IMR-90 (cell line): ENCODE data around the gene NEIL3. TPM values are rescaled to one million over a fixed set of nuclear protein-coding genes. Genes with fewer than 3 reads are reported as not detected.

Source experiments
- ATAC-seq: fragments of 200-7000 bp; cut with Tn5 transposase; 2 replicates; pipeline ENCODE4 v1.9.1; 2020; ENCODE audit warnings: low read depth, mild to moderate bottlenecking, moderate library complexity
- BruUV-seq: library from RNA; stranded (reverse); fragments of 400-500 nt; replicated peaks from 2 replicates; lab custom pipeline; 2021; lab: Mats Ljungman, UMichigan
- CTCF ChIA-PET: fragments of 300-600 bp; formaldehyde crosslinking; extraction: SDS; loops from one replicate; lab custom pipeline; 2021; ENCODE audit warnings: antibody characterized with exemption; lab: Yijun Ruan, JAX
- POLR2A ChIA-PET: fragments of 300-600 bp; sonication (Branson Sonifier 250); formaldehyde crosslinking; loops from one replicate; lab custom pipeline; 2022; ENCODE audit warnings: antibody characterized with exemption; ENCODE audit not compliant: unreplicated experiment; lab: Charles Lee
- DNase-seq: peaks from one replicate; pipeline ENCODE4 v3.0.0; 2013
- H2AFZ ChIP-seq: replicated peaks from 2 replicates; pipeline ENCODE3; 2013; ENCODE audit warnings: low read length, mild to moderate bottlenecking; ENCODE audit not compliant: poor library complexity
- H2AK5ac ChIP-seq: 2 replicates; pipeline ENCODE4 v1.6.1; 2013; ENCODE audit warnings: low read depth, low read length, inconsistent platforms
- H2AK9ac ChIP-seq: replicated peaks from 2 replicates; pipeline ENCODE3; 2013; ENCODE audit warnings: mild to moderate bottlenecking, low read depth, low read length, moderate library complexity; ENCODE audit not compliant: poor library complexity
- H2BK120ac ChIP-seq: 2 replicates; pipeline ENCODE4 v1.6.1; 2013; ENCODE audit warnings: low read depth, low read length, inconsistent platforms
- H2BK15ac ChIP-seq: 3 replicates; pipeline ENCODE4 v1.6.1; 2013; ENCODE audit warnings: low read depth, low read length, inconsistent platforms
- H2BK20ac ChIP-seq: 2 replicates; pipeline ENCODE4 v1.6.1; 2013; ENCODE audit warnings: low read depth, mild to moderate bottlenecking, inconsistent platforms, low read length, moderate library complexity
- H2BK5ac ChIP-seq: 2 replicates; pipeline ENCODE4 v1.6.1; 2013; ENCODE audit warnings: mild to moderate bottlenecking, low read depth, low read length, inconsistent platforms; ENCODE audit not compliant: poor library complexity, severe bottlenecking
- H3K14ac ChIP-seq: replicated peaks from 2 replicates; pipeline ENCODE4 v1.6.1; 2013; ENCODE audit warnings: low read depth, low read length, inconsistent platforms
- H3K18ac ChIP-seq: 2 replicates; pipeline ENCODE4 v1.6.1; 2013; ENCODE audit warnings: low read depth, low read length, control low read depth
- H3K23ac ChIP-seq: 2 replicates; pipeline ENCODE4 v1.6.1; 2013; ENCODE audit warnings: low read depth, low read length, inconsistent platforms
- H3K27ac ChIP-seq: 2 replicates; pipeline ENCODE4 v1.5.1; 2013; ENCODE audit warnings: mild to moderate bottlenecking, control low read depth, low read length; ENCODE audit not compliant: insufficient read depth
- H3K27me3 ChIP-seq: 2 replicates; pipeline ENCODE4 v1.6.1; 2013; ENCODE audit warnings: low read length; ENCODE audit not compliant: control insufficient read depth, insufficient read depth
- H3K36me3 ChIP-seq: 2 replicates; pipeline ENCODE4 v1.6.1; 2013; ENCODE audit warnings: low read length, mixed read lengths; ENCODE audit not compliant: control insufficient read depth, insufficient read depth
- H3K4ac ChIP-seq: 2 replicates; pipeline ENCODE4 v1.6.1; 2013; ENCODE audit warnings: low read depth, low read length, inconsistent platforms
- H3K4me1 ChIP-seq: 2 replicates; pipeline ENCODE4 v1.6.1; 2013; ENCODE audit warnings: low read length, mixed read lengths; ENCODE audit not compliant: control insufficient read depth, insufficient read depth
- H3K4me2 ChIP-seq: 2 replicates; pipeline ENCODE4 v1.6.1; 2013; ENCODE audit warnings: low read depth, mild to moderate bottlenecking, control low read depth, low read length, moderate library complexity
- H3K4me3 ChIP-seq: 2 replicates; pipeline ENCODE4 v1.5.1; 2013; ENCODE audit warnings: low read depth, mild to moderate bottlenecking, control low read depth, low read length, moderate library complexity; ENCODE audit not compliant: insufficient read depth
- H3K56ac ChIP-seq: 2 replicates; pipeline ENCODE4 v1.6.1; 2013; ENCODE audit warnings: low read length, inconsistent platforms; ENCODE audit not compliant: insufficient read depth; ENCODE audit errors: extremely low read depth
- H3K79me1 ChIP-seq, 2 experiments: 2 replicates each; pipeline ENCODE4 v1.6.1; 2013; ENCODE audit warnings: low read length in 2 of 2, inconsistent platforms in 1 of 2, low read depth in 1 of 2
- H3K9ac ChIP-seq: 2 replicates; pipeline ENCODE4 v1.6.1; 2013; ENCODE audit warnings: low read depth, low read length, control low read depth
- H3K9me1 ChIP-seq: 2 replicates; pipeline ENCODE4 v1.6.1; 2013; ENCODE audit warnings: low read length, inconsistent platforms; ENCODE audit not compliant: insufficient read depth
- H3K9me3 ChIP-seq: 2 replicates; pipeline ENCODE4 v1.6.1; 2013; ENCODE audit warnings: low read length; ENCODE audit not compliant: control insufficient read depth, insufficient read depth
- H4K20me1 ChIP-seq: 2 replicates; pipeline ENCODE4 v1.6.1; 2013; ENCODE audit warnings: low read length, inconsistent platforms; ENCODE audit not compliant: insufficient read depth
- H4K5ac ChIP-seq: 2 replicates; pipeline ENCODE4 v1.6.1; 2013; ENCODE audit warnings: mild to moderate bottlenecking, low read depth, low read length, control low read depth
- H4K8ac ChIP-seq, 2 experiments: 2 replicates each; pipeline ENCODE4 v1.6.1; 2013; ENCODE audit warnings: low read depth in 2 of 2, low read length in 2 of 2, control low read depth in 1 of 2, inconsistent platforms in 1 of 2
- H4K91ac ChIP-seq: 2 replicates; pipeline ENCODE4 v1.6.1; 2013; ENCODE audit warnings: low read depth, low read length, inconsistent platforms; ENCODE audit not compliant: insufficient read depth
- FOS ChIP-seq: fragments of 150-350 bp; IDR thresholded peaks from 2 replicates; pipeline ENCODE4 v1.6.1; 2016; ENCODE audit warnings: low read depth, low read length
- MAFK ChIP-seq: IDR thresholded peaks from 2 replicates; pipeline ENCODE4 v1.6.1; 2012; ENCODE audit warnings: low read depth, low read length, improper control_type of control experiment
- WGBS, 2 experiments: methylation state at CpG; one replicate each; pipeline versions ENCODE4 v1.1.5 to v1.1.7; 2013; ENCODE audit warnings: missing lambda C conversion rate in 2 of 2; ENCODE audit not compliant: insufficient read length in 1 of 2; ENCODE audit errors: extremely low coverage in 2 of 2; 5-methylcytosine and 5-hydroxymethylcytosine counted together
- dilution Hi-C: fragments of 300-500 bp; cut with HindIII; formaldehyde crosslinking; loops from one replicate; pipeline ENCODE4 v1.14.3; 2018; ENCODE audit warnings: low sequenced_read_pairs; ENCODE audit not compliant: unreplicated experiment
- in situ Hi-C: fragments of 300-500 bp; cut with MboI; formaldehyde crosslinking; loops from 3 replicates; pipeline ENCODE4 v1.14.3; 2019; ENCODE audit warnings: low sequenced_read_pairs, inconsistent platforms, mixed read lengths
- intact Hi-C: fragments of 100-400 bp; cut with micrococcal nuclease; formaldehyde crosslinking; loops from 2 replicates; pipeline ENCODE4 v1.10.0; 2022
- polyA plus RNA-seq, 3 experiments: library from polyadenylated mRNA; depleted of rRNA; stranded (reverse); fragments of >200 nt; gene quantifications; 2 replicates each; pipeline ENCODE4 v1.2.3, GENCODE V29; 2012; ENCODE audit warnings: low replicate concordance in 1 of 3
- total RNA-seq: library from RNA; depleted of rRNA; stranded (reverse); fragments of >200 nt; gene quantifications from 2 replicates; pipeline ENCODE4 v1.2.3, GENCODE V29; 2012

NEIL3 gene
- total and polyA plus RNA-seq, 2 of the 4 experiments (the other 2 are of a cell fraction), result 4.4 to 7.9 TPM

DNA sequence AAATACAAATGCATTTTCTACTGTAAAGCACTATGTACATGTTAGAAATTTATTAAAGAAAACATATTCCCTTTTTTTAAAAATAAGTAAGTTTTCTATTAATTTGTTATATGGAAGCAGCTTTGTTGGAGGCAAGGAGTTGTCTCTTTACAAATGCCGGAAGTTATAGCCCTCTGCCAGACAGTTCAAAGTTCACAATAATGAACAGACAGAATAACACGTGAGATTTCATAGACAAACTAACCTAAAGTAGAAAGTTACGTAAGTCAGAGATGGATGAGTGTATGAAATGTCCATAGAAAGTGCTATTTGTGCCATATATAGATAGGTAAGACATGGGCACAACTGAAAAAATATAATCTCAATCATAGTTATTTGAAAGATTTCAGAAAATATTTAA is 43.9 kb upstream of the NEIL3 start:
- no peaks in the 10 kb centered on the region for H4K20me1 ChIP-seq
- no peak overlapping the region for H2AK5ac ChIP-seq
- no peaks in the 10 kb centered on the region for H3K4me1 ChIP-seq
- H3K9me1 ChIP-seq, result no peaks in the 10 kb centered on the region
- TF ChIP-seq MAFK (no peak), FOS (no peak)
- H2BK120ac ChIP-seq, result no peak overlapping the region
- H4K5ac ChIP-seq, result no peak overlapping the region
- H4K8ac ChIP-seq, result no peak overlapping the region
- no CpG with 5 or more reads among the region's 3 CpGs for WGBS, 2 experiments
- H2BK5ac ChIP-seq, result no peak overlapping the region
- no TSS peak for BruUV-seq
- no peaks in the 10 kb centered on the region for H3K9me3 ChIP-seq
- no peak overlapping the region for H3K4ac ChIP-seq
- H4K91ac ChIP-seq, result no peak overlapping the region
- H3K4me2 ChIP-seq, result no peak overlapping the region
- dilution Hi-C loops, result no loop called here
- ATAC-seq (no peak), DNase-seq (no peak)
- H3K18ac ChIP-seq, result no peak overlapping the region
- no peak overlapping the region for H2AK9ac ChIP-seq
- H3K27ac ChIP-seq, result no peak overlapping the region
- POLR2A ChIA-PET, result no interaction called here
- no peak overlapping the region for H2BK15ac ChIP-seq
- H3K14ac ChIP-seq, result no peak overlapping the region
- no peaks in the 10 kb centered on the region for H3K27me3 ChIP-seq
- no peak overlapping the region for H3K56ac ChIP-seq
- no peaks in the 10 kb centered on the region for H3K36me3 ChIP-seq
- CTCF ChIA-PET, result no interaction called here
- no peak overlapping the region for H3K23ac ChIP-seq
- no peaks in the 10 kb centered on the region for H3K79me1 ChIP-seq
- H3K9ac ChIP-seq, result no peak overlapping the region
- in situ Hi-C loops, result no loop called here
- H3K4me3 ChIP-seq, result no peak overlapping the region
- H2AFZ ChIP-seq, result no peak overlapping the region
- H2BK20ac ChIP-seq, result no peak overlapping the region
- intact Hi-C loops, result no loop called here
